Hepatic stellate cell (primary cell): ENCODE results near the gene MAST2.
"Not testable (repeated sequence)": the region's sequence is repeated elsewhere in the genome, so short reads cannot be mapped to it uniquely, and the experiment has no call there.

Source experiments
- DNase-seq: peaks from one replicate; pipeline ENCODE4 v3.0.0; 2011; ENCODE audit warnings: low spot score

MAST2 gene

DNA sequence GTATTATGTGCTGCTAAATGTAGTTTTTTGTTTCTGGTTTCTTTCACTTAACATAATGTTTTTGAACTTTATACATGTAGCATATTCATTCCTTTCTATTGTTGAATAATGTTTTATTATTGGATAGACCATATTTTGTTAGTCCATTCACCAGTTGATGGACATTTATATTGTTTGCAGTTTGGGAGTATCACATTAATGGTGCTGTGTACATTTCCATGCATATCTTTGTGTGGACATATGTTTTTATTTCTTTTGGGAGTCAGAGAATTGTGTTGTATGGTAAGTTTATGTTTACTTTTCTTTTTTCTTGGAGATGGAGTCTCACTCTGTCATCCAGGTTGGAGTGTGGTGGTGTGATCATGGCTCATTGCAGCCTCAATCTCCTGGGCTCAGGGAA lies 134.6 kb downstream of the MAST2 start:
- no peak for DNase-seq

DNA sequence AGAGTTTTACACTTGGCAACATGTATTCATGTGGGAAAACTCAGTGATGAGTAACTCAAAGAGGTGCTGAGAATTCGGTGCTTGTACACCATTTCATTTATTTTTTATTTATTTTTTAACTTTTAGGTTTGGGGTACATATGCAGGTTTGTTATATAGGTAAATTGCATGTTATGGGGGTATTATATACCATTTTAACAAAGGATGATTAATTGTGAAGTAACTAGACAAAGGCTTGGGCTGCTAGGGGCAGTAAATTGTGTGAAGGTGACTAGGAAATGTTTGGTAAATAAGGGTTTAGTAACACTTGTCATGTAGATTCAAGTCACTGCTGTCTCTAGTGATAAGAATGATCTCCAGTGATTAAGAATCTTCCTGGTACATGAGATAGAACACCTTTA lies 139.0 kb downstream of the MAST2 start:
- DNase-seq: no peak

DNA sequence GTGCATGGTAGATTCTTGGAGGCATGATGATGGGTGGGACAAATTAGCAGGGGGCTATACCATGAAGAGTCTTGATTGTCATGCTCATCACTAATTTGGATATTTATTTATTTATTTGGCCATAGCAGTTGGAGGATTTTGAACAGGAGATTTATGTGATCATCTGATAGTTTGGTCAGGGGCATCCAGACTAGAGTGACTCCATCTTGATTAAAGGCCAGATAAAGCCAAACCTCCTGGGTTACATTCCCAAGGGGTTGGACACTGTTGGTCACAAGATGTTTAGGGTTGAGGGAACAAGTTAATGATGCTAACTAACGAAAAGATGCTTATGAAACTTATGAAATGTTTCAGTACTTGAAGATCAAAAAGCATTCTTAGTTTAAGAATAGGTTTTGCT lies 139.8 kb downstream of the MAST2 start:
- DNase-seq: no peak

DNA sequence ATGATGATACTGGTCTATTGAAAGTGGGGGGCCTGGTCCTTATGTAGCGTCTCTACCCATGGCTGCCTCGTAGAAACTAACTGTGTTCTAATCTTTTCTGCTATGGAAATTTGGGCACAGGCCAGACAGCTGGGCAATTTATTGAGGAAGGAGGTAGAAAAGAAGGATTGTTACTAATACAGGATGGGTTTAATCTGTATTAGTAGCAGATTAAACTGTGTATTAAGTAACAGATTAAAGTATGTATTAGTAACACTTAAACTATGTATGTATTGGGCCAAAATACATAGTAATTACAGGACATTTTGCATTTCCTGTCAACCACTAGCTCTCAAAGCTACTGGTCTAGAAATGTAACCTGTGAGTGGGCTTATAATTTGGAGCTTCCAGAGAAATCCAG lies 142.0 kb downstream of the MAST2 start:
- DNase-seq: peak; percentile 42

DNA sequence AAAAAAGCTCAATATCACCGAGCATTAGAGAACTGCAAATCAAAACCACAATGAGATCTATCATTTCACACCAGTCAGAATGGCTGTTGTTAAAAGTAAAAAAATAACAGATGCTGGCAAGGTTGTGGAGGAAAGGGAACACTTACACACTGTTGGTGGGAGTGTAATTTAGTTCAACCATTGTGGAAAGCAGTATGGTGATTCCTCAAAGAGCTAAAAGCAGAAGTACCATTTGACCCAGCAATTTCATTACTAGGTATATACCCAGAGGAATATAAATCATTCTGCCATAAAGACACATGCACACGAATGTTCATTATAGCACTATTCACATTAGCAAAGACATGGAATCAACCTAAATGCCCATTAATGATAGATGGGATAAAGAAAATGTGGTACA lies 146.1 kb downstream of the MAST2 start:
- DNase-seq: not testable (repeated sequence)

DNA sequence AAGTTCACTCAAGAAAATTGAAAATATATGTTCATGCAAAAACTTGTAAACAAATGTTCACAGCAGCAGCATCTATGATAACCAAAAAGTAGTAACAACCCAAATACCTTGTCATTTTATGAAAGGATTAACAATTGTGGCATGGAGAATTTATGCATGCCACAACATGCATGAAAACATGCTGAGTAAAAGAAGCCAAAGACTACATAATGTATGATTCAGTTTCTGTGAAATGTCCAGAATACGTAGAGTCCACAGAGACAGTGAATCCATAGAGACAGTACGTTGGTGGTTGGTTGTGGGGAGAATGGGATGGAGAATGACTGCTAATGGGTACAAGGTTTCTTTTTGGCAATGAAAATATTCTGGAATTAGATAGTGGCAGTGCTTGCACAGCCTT lies 148.7 kb downstream of the MAST2 start:
- no peak for DNase-seq

DNA sequence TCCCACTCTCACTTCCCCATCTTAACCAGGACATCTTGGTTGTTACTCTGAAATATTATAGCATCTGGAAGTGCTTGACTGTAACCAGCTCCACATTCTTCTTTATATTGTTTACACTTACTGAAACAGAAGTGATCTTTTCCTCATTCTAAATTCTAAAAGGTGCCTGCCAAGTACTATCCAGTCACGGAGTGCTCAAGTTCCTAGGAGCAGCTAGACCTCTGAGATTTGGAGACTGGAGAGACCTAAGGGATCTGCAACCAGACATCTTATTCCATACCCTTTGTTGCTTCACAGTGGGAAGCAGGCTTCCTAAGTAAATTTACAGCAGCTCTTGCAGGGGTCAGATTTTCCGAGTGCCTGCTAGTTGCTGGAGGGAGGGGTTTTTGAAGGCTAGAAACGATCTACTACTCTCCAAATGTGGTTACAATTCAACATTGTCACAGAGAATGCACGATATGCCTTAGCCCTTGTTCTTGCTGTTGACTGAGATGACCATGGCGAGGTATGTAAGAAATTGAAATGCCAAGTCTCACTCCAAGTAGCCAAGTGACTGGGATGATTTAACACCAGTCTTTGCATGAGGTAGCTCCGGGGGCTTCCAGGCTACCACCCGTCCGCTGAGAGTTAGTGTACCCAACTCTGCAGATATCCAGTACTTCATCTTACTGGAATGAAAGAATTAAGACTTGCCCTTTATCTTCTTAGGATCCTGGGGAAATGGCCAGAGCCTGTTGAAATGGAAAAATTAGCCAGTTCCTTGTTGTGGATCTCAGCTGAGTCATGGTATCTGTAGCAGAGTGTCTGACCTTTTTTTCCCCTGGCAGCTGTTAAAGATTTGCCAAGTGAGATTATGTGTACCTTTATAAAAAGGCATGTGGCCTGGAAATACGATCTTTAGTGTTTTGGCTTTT lies 150.8 kb downstream of the MAST2 start:
- DNase-seq: peak; percentile 27

DNA sequence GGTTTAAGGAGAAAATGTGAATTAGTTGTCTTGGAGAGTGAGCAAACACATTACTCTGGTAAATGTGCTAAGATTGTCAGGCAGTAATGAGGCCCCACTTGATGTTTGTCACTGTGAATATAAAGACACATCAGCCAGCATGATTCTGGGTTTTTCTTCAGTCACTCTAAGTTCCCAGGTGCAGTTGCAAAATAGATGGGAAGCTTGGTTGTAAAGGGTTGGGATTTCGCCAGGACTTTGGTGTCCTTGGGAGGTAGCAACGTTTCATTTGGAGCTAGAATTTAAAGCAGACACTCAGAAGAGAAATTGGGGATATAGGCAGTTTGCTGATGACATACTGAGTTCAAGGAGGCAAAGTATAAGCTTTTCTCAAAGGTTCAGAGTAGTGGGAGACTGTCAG lies 154.3 kb downstream of the MAST2 start:
- DNase-seq: no peak

DNA sequence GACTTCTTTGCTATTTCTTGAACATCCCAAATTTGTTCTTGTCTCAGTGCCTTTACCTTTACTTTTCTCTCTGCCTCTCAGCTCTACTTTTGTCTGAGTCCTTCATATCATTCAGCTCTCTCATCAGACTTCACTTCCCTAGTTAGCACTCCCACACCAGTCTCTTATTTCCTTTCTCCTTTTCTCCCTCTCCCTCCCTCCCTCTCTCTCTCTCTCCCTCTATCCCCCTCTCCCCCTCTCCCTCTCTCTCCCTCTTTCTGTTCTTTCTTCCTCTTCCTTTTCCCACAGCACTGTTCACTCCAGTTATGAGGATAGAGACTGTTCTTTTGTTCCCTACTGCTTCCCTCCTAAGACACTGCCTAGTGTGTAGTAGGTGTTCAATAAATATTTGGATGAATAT lies 154.9 kb downstream of the MAST2 start:
- no peak for DNase-seq

DNA sequence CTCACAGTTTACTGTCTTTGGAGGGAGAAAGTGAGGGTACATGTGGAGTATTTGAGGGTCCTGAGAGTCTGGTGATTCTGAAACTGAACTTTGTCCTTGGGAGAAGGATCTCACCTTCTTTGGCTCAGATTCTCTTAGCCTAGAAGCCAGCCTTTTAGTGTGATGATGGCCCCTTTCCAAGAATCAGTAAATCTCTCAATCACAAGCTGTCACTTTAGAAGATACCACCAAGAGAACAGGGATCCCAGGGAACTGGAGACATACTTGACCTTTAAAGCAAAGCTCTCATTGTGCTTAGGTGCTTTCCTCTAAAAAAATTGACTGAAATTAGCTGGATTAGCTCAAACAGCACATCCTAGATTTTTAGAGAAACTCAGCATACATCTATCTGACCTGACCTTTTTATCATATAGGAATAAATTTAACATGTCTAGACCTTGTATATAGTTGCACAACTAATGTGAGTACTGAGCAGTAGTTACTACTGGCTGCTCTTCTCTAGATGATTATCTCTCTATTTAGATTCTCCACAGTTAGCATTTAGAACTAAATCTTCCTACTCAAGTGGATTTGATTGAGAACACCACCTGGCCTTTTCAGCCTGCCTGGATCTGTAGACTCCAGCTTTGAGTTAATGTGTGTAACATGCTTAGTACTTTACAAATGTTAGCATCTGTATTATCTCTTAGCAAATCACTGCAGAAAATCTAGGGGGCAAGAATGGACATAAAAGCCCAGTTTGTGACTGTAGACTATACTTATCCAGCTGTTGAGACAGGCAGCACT lies 157.7 kb downstream of the MAST2 start:
- DNase-seq: no peak

DNA sequence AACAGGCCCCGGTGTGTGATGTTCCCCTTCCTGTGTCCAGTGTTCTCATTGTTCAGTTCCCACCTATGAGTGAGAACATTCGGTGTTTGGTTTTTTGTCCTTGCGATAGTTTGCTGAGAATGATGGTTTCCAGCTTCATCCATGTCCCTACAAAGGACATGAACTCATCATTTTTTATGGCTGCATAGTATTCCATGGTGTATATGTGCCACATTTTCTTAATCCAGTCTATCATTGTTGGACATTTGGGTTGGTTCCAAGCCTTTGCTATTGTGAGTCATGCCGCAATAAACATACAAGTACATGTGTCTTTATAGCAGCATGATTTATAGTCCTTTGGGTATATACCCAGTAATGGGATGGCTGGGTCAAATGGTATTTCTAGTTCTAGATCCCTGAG lies 158.5 kb downstream of the MAST2 start:
- not testable (repeated sequence) for DNase-seq

DNA sequence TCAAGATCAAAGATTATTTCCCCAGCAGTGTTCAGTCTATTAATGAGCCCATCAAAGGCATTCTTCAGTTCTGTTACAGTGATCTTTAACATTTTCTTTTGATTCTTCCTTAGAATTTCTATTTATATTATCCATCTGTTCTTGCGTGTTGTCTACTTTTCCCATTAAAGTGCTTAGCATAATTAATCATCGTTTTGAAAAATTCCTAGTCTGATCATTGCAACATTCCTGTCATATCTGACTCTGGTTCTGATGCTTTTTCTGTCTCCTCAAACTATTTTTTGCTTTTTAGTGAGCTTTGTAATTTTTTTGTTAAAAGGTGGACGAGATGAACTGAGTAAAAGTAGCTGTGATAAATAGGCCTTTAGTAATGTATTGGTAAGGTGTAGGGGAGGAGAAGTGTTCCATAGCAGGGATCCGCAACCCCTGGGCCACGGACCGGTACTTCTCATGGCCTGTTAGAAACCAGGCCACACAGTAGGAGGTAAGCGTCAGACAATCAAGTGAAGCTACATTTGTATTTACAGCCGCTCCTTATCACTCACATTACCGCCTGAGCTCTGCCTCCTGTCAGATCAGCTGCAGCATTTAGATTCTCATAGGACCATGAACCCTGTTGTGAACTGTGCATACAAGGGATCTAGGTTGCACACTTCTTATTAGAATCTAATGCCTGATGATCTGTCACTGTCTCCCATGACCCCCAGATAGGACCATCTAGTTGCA lies 165.7 kb downstream of the MAST2 start:
- no peak for DNase-seq

DNA sequence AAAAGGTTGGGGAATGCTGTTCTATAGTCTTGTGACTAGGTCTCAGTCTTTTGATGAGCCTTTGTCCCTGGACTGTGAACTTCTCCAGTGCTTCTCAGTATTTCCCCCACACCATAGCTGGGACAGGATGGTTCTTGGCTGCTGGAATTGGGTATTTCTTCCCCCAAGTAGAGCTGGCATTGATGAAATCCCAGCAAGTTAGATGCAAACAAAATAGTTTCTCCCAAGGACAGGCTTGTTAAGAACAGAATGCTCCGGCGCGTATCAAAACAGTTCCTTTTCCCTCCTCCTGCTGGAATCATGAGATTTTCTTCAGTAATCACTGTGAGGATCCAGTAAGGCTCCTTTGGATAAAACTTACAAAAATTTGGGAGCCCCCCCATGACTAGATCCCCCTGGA lies 166.5 kb downstream of the MAST2 start:
- DNase-seq: no peak

DNA sequence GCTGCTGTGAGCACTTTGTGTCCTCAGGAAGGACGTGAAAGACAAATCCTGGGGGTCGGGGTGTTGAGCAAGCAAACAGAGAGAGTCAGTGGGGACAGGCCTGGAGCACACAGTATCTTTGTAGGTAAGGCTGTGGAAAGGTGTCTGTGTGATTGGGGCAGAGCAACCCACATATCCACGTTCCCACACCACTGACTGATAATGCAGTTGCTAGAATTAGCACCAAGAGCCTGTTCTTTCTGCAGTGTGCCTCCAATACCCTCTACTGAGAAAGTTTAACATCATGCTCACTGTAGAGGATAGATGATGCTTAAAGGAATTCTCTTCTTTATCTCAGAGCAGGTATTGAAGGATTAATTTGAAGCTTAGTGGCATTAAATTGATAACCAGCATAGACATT lies 167.9 kb downstream of the MAST2 start:
- DNase-seq: no peak

DNA sequence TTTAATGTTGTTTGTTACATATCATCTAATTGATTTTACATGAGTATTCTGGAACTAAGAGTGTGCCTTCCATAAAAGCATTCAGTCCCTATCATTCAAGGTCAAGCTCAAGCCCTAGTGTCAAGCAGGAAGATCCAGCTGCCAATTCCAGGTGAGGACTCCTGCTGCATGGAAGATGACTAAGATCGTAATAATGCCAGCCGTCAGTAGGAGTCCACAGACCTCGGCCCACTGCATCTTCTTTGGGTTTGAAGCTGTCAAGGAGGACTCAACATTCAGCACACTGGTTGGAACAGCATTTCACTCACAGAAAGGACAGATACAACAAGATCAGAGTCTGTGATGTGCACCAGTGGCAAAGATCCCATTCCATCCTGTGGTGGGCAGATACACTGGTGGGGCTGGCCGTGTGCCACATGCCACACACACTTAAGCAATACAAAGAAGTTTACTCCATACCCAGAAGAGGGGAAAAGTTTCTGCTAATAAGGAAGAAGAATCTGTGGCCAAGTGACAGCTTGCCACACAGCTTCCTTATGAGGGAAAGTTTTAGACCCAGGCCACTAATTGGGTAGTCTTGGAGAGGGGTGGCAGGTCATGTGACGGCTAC lies 168.6 kb downstream of the MAST2 start:
- DNase-seq: no peak

DNA sequence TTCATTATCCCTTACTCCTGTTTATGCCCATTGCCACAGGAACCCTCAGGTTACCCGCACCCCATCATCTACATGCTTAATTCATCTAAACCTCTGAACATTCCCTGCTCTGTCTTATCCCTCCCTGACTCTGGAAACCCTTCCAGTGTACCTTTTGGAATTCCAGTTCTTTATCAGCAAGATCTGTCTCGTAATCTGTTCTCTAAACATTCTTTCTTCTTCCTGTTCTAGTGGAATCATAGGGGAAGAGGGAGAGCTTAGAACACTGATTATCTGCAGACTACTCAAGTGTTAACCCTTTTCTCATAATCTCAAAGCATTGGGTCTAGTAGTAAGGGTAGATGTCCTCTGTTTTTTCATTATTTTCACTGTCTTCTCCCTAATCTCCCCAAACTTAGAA lies 169.2 kb downstream of the MAST2 start:
- DNase-seq: no peak

DNA sequence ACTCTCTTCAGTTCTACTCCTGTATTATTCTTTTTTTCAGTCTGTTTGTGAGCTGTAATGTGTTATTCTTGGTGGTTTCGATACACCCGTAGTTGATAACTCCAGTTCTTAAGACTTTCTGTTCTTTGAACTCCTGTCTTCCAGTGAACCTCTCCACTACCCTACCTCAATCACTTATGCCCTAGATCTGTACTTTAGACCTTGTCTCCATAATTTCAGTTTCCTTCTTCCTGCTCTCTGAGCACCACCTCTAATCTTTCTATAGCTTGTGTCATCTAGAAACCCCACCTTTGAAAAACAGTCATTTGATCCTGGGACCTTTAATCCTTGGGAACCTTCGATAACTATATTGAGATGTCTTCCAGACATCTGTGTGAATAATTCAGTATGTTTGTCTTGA lies 169.7 kb downstream of the MAST2 start:
- no peak for DNase-seq

DNA sequence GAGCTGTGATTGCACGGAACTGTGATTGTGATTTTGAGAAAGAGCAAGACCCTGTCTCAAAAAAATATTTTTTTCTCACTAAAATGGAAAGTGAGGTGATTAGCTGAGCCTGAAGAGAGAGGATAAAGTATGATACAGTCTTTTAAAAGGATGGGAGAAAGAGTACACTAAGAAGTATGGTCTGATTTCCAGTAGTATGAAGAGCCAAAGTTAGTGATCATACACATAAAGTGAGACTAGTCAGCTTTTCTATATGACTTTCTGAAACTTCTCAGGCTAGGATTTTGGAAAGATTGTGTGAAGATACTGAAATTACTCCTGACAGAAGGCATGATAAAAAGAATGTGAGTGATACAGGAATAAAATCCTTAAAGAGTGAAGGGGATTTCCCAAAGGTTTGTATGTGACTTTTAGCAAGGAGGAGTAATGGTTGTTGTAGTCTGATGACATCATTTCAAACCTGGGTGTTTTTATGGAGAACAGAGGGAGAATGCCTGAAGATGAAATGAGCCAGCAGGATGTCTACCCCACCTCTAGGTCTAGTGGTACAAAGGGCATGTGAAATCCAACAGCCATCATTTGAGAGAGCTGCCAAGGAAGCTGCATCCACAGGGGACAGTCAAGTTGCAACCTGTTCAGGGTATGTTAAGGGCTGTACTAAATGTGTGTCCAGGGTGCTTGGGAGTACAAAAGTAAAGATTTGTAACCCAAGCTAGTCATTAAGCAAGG lies 171.3 kb downstream of the MAST2 start:
- no peak for DNase-seq

DNA sequence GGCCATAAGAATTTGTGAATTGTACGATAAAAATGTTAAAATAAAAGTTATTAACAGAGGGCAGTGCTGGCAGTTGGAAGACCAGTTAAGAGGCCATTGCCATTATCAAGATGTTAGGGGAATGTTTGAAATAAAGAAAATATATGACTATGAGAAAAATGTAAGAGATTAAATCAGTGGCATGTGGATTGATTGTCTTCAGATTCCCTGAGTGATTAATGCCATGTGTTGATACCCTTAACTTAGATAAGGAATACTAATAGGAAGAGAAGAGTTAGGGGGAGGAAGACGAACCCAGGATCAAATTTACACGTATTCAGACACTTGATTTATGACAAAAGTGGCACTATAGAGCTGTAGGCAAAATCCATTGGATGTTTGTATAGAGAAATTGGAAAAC lies 173.2 kb downstream of the MAST2 start:
- no peak for DNase-seq

DNA sequence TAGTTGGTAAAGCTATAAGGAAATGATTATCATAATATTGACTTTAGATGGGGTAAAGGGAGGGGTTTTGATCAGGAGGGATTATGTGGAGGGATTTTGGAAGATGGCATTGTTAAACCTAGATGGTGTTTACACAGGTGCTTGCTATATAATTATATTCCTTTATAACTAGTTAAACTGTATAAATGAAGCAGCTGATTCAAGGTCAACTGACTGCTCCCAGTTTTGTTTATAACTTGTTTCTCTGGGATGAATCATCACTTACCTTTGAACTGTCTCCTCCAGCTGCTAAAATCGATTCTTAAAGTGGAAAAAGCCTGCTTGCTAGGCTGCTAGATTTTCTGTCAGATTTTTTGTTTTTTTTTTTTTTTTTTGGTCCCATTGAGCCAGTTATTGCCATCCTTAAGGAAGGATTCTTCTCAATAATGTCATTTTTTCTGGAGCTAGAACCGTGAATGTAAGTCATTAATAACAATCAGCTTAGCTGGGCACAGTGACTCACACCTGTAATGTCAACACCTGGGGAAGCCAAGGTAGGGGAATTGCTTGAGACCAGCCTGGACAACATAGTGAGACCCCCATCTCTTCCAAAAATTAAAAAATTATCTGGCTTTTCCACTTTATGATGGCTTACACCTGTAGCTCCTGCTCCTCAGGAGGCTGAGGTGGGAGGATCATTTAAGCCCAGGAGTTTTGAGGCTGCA lies 175.8 kb downstream of the MAST2 start:
- no peak for DNase-seq

DNA sequence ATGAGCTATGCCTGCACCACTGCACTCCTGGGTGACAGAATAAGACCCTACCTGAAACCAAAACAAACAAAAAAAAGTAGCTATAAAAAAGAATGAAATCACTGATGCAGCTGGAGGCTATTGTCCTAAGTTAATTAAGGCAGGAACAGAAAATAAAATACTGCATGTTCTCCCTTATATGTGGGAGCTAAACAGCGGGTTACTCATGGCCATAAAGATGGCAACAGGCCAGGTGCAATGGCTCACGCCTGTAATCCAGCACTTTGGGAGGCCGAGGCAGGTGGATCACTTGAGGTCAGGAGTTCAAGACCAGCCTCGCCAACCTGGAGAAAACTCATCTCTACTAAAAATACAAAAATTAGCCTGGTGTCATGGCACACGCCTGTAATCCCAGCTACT lies 176.4 kb downstream of the MAST2 start:
- no peak for DNase-seq
